ENCODE results near the gene PPP1R7. TPM values are rescaled to one million over a fixed set of nuclear protein-coding genes. Genes with fewer than 3 reads are reported as not detected.
"Not testable (repeated sequence)": the region's sequence is repeated elsewhere in the genome, so short reads cannot be mapped to it uniquely, and the experiment has no call there.

The PPP1R7 gene
- total RNA-seq, 2 donors from 2014 or later = 57.5 to 61.4 TPM

- Histone ChIP-seq H3K4me1 (no peaks in the 10 kb centered on the region), H3K4me3 (no peak overlapping the region), H3K27me3 (no peaks in the 10 kb centered on the region), H3K36me3 (no peaks in the 10 kb centered on the region), H3K27ac (no peak overlapping the region), H3K9me3 (no peaks in the 10 kb centered on the region)
- TF ChIP-seq CTCF (IDR thresholded peaks at IDR 0.05) = no peak
- no peak for DNase-seq (ENCODE audit: low spot score)
These were observed 40.8 kb downstream of the PPP1R7 start for GRCh38 chr2:241191081-241191480.

GRCh38 chr2:241193271-241193670, 43.0 kb downstream of the PPP1R7 start:
- H3K36me3 ChIP-seq = no peaks in the 10 kb centered on the region
- TF ChIP-seq CTCF (IDR thresholded peaks at IDR 0.05) = no peak
- H3K4me3 ChIP-seq = no peak overlapping the region
- H3K27ac ChIP-seq = no peak overlapping the region
- no peak for DNase-seq (ENCODE audit: low spot score)
- H3K9me3 ChIP-seq = no peaks in the 10 kb centered on the region
- H3K4me1 ChIP-seq = no peaks in the 10 kb centered on the region
- no peaks in the 10 kb centered on the region for H3K27me3 ChIP-seq

GRCh38 chr2:241194811-241195210, 44.5 kb downstream of the PPP1R7 start:
- no peaks in the 10 kb centered on the region for H3K4me1 ChIP-seq
- no peaks in the 10 kb centered on the region for H3K27me3 ChIP-seq
- no peaks in the 10 kb centered on the region for H3K9me3 ChIP-seq
- no peak overlapping the region for H3K4me3 ChIP-seq
- no peak for DNase-seq (ENCODE audit: low spot score)
- H3K36me3 ChIP-seq = no peaks in the 10 kb centered on the region
- TF ChIP-seq CTCF (IDR thresholded peaks at IDR 0.05) = no peak
- no peak overlapping the region for H3K27ac ChIP-seq

GRCh38 chr2:241195506-241196130, 45.4 kb downstream of the PPP1R7 start:
- DNase-seq (ENCODE audit: low spot score) = no peak
- TF ChIP-seq CTCF (IDR thresholded peaks at IDR 0.05) = no peak
- Histone ChIP-seq H3K27ac (no peak overlapping the region), H3K9me3 (no peaks in the 10 kb centered on the region), H3K4me3 (no peak overlapping the region), H3K27me3 (no peaks in the 10 kb centered on the region), H3K4me1 (no peaks in the 10 kb centered on the region), H3K36me3 (no peaks in the 10 kb centered on the region)

GRCh38 chr2:241197246-241197645, 47.0 kb downstream of the PPP1R7 start:
- DNase-seq (ENCODE audit: low spot score); H3K4me1 ChIP-seq; H3K4me3 ChIP-seq; H3K9me3 ChIP-seq; H3K27me3 ChIP-seq; H3K27ac ChIP-seq; H3K36me3 ChIP-seq: not testable (repeated sequence)

- DNase-seq (ENCODE audit: low spot score) = no peak
- H3K36me3 ChIP-seq = no peaks in the 10 kb centered on the region
- no peaks in the 10 kb centered on the region for H3K27me3 ChIP-seq
- no peak overlapping the region for H3K27ac ChIP-seq
- TF ChIP-seq CTCF (IDR thresholded peaks at IDR 0.05) = no peak
- H3K4me3 ChIP-seq = no peak overlapping the region
- no peaks in the 10 kb centered on the region for H3K9me3 ChIP-seq
- no peaks in the 10 kb centered on the region for H3K4me1 ChIP-seq
These were observed 47.7 kb downstream of the PPP1R7 start for GRCh38 chr2:241197947-241198346.

Data from right atrium auricular region (tissue), 2 donors.